ENCODE measurements around the gene UNC119B. TPM values are rescaled to one million over a fixed set of nuclear protein-coding genes. Genes with fewer than 3 reads are reported as not detected.

UNC119B gene
- total RNA-seq, 1 donor from 2014 or later, result 24.3 TPM

- Mint-ChIP-seq H3K27me3 (ENCODE audit: low read depth, unreplicated experiment) (no peaks in the 10 kb centered on the region), H3K27ac (ENCODE audit: unreplicated experiment) (no peak overlapping the region), H3K36me3 (ENCODE audit: low read depth, unreplicated experiment) (peaks cover 39% of the 10 kb centered on the region), H3K4me1 (ENCODE audit: low read depth, unreplicated experiment) (peaks cover 5% of the 10 kb centered on the region), H3K9me3 (ENCODE audit: unreplicated experiment) (peaks cover 4% of the 10 kb centered on the region), H3K4me3 (ENCODE audit: unreplicated experiment) (no peak overlapping the region)
- Histone ChIP-seq H3K9me3 (ENCODE audit: insufficient read depth, low read depth, low read length) (no peaks in the 10 kb centered on the region), H4K20me1 (ENCODE audit: insufficient read depth, low read length) (peaks cover 24% of the 10 kb centered on the region), H3K79me2 (ENCODE audit: insufficient read depth, low read length) (no peaks in the 10 kb centered on the region), H3K4me1 (ENCODE audit: insufficient read depth, low read length) (no peaks in the 10 kb centered on the region), H3K27ac (ENCODE audit: low read depth, low read length) (no peak overlapping the region), H3K4me3 (ENCODE audit: insufficient read depth, low read depth, low read length) (no peak overlapping the region), H2AFZ (ENCODE audit: low read depth, low read length) (no peak overlapping the region), H3K9ac (ENCODE audit: low read length) (no peak overlapping the region), H3K27me3 (ENCODE audit: insufficient read depth, low read length) (no peaks in the 10 kb centered on the region), H3K4me2 (ENCODE audit: low read length) (no peak overlapping the region), H3K36me3 (ENCODE audit: insufficient read depth, low read length) (peaks cover 16% of the 10 kb centered on the region)
- no peak for DNase-seq (ENCODE audit: low read depth)
- no peak for TF ChIP-seq CTCF (IDR thresholded peaks at IDR 0.05; ENCODE audit: insufficient read depth, low read depth, low read length)
- no peak for TF ChIP-seq EZH2 (IDR thresholded peaks at IDR 0.05; ENCODE audit: insufficient read depth, low read length)
- no peak for FAIRE-seq
Measured at GRCh38 chr12:120771097-120771496, 60.8 kb downstream of the UNC119B start.

Other genes starting within 250 kb of the UNC119B start
- gene SRSF9, start 240.7 kb upstream of the UNC119B start, total RNA-seq, result 216 and 223 TPM in 2 replicates
- gene DYNLL1, start 214.3 kb upstream of the UNC119B start, total RNA-seq, result 490 and 500 TPM in 2 replicates
- 22.9 and 23.4 TPM in 2 replicates for gene COQ5, start 181.3 kb upstream of the UNC119B start, total RNA-seq
- gene RNF10, start 176.1 kb upstream of the UNC119B start, total RNA-seq, result 181 and 185 TPM in 2 replicates
- gene POP5, start 129.1 kb upstream of the UNC119B start, total RNA-seq, result 31.3 and 36.0 TPM in 2 replicates
- 0.19 and 0.30 TPM in 2 replicates for gene CABP1, start 69.8 kb upstream of the UNC119B start, total RNA-seq
- 137 and 152 TPM in 2 replicates for gene MLEC, start 23.3 kb upstream of the UNC119B start, total RNA-seq
- 2.8 and 2.9 TPM in 2 replicates for gene ACADS, start 15.4 kb downstream of the UNC119B start, total RNA-seq
- 42.5 and 48.3 TPM in 2 replicates for gene SPPL3, start 193.9 kb downstream of the UNC119B start, total RNA-seq